WTC11 (cell line): ENCODE results near the gene ABCA1. TPM values are rescaled to one million over a fixed set of nuclear protein-coding genes. Genes with fewer than 3 reads are reported as not detected.
A peak's percentile ranks its signal among the peaks of the same experiment; 100 is the strongest.

ENCODE experiments used
- ATAC-seq: fragments of 200-7000 bp; cut with Tn5 transposase; 2 replicates; pipeline ENCODE4 v1.10.0; 2021; ENCODE audit warnings: mild to moderate bottlenecking, moderate library complexity
- CTCF ChIA-PET: fragments of 300-600 bp; sonication (Branson Sonifier 250); formaldehyde crosslinking; loops from one replicate; lab custom pipeline; 2021; ENCODE audit warnings: antibody characterized with exemption; lab: Charles Lee
- POLR2A ChIA-PET: fragments of 350-600 bp; sonication (Branson Sonifier 250); formaldehyde crosslinking; loops from one replicate; lab custom pipeline; 2021; ENCODE audit warnings: antibody characterized with exemption; lab: Charles Lee
- DNase-seq: peaks from one replicate; pipeline ENCODE4 v3.0.0; 2021; ENCODE audit warnings: low spot score
- H3K27ac Mint-ChIP-seq: 2 replicates; pipeline ENCODE4 v1.8.0; 2021; ENCODE audit warnings: mixed read lengths
- H3K27me3 Mint-ChIP-seq: 2 replicates; pipeline ENCODE4 v1.8.0; 2021; ENCODE audit warnings: low read depth, mild to moderate bottlenecking, moderate library complexity, mixed read lengths
- H3K36me3 Mint-ChIP-seq: 2 replicates; pipeline ENCODE4 v1.8.0; 2021; ENCODE audit warnings: mixed read lengths
- H3K4me1 Mint-ChIP-seq: 2 replicates; pipeline ENCODE4 v1.8.0; 2022; ENCODE audit warnings: mixed read lengths
- H3K4me3 Mint-ChIP-seq: 2 replicates; pipeline ENCODE4 v1.8.0; 2021; ENCODE audit warnings: mild to moderate bottlenecking, moderate library complexity, mixed read lengths
- H3K9me3 Mint-ChIP-seq: 2 replicates; pipeline ENCODE4 v1.8.0; 2021; ENCODE audit warnings: mixed read lengths
- FOXK1 ChIP-seq: sonication (generic); formaldehyde crosslinking; IDR thresholded peaks from 2 replicates; pipeline ENCODE4 v1.8.0; 2022; ENCODE audit warnings: mild to moderate bottlenecking, moderate library complexity, missing genetic modification reagents
- GABPB1 ChIP-seq: sonication (generic); formaldehyde crosslinking; IDR thresholded peaks from 2 replicates; pipeline ENCODE4 v1.8.1; 2023; ENCODE audit warnings: mild to moderate bottlenecking, missing genetic modification reagents
- GTF2I ChIP-seq: fragments of 250-450 bp; sonication (Bioruptor Pico); conservative IDR thresholded peaks from 2 replicates; pipeline ENCODE4 v1.4.0; 2021; ENCODE audit warnings: mild to moderate bottlenecking
- HMGA2 ChIP-seq: fragments of 250-450 bp; sonication (Bioruptor Pico); IDR thresholded peaks from 2 replicates; pipeline ENCODE4 v1.4.0; 2021; ENCODE audit warnings: mild to moderate bottlenecking, moderate library complexity
- JAZF1 ChIP-seq: fragments of 250-450 bp; sonication (Bioruptor Pico); IDR thresholded peaks from 2 replicates; pipeline ENCODE4 v1.9.0; 2021; ENCODE audit warnings: moderate library complexity, mild to moderate bottlenecking, inconsistent platforms
- MXD4 ChIP-seq: fragments of 250-450 bp; sonication (Bioruptor Pico); IDR thresholded peaks from 2 replicates; pipeline ENCODE4 v1.8.0; 2021; ENCODE audit warnings: mild to moderate bottlenecking, moderate library complexity, borderline replicate concordance
- NFATC4 ChIP-seq: fragments of 250-450 bp; sonication (Bioruptor Pico); IDR thresholded peaks from 2 replicates; pipeline ENCODE4 v1.9.0; 2021; ENCODE audit warnings: mild to moderate bottlenecking
- OVOL2 ChIP-seq: fragments of 250-450 bp; sonication (Bioruptor Pico); IDR thresholded peaks from 2 replicates; pipeline ENCODE4 v1.9.0; 2021; ENCODE audit warnings: mild to moderate bottlenecking, borderline replicate concordance
- SOX15 ChIP-seq: fragments of 250-450 bp; sonication (Bioruptor Pico); IDR thresholded peaks from 2 replicates; pipeline ENCODE4 v1.9.0; 2021; ENCODE audit warnings: mild to moderate bottlenecking
- TCF7 ChIP-seq: sonication (generic); formaldehyde crosslinking; IDR thresholded peaks from 2 replicates; pipeline ENCODE4 v1.8.0; 2022; ENCODE audit warnings: mild to moderate bottlenecking, low read depth, missing genetic modification reagents, moderate library complexity
- TP53 ChIP-seq: sonication (generic); formaldehyde crosslinking; IDR thresholded peaks from 2 replicates; pipeline ENCODE4 v1.8.1; 2023; ENCODE audit warnings: mild to moderate bottlenecking, missing genetic modification reagents
- ZNF423 ChIP-seq: fragments of 250-450 bp; sonication (Bioruptor Pico); IDR thresholded peaks from 2 replicates; pipeline ENCODE4 v2.1.2; 2022; ENCODE audit warnings: mild to moderate bottlenecking, moderate library complexity
- ZNF671 ChIP-seq: fragments of 250-450 bp; sonication (Bioruptor Pico); IDR thresholded peaks from 2 replicates; pipeline ENCODE4 v1.8.0; 2021; ENCODE audit warnings: mild to moderate bottlenecking
- total RNA-seq: library from RNA; stranded (reverse); gene quantifications from 3 replicates; pipeline ENCODE4 v1.2.3, GENCODE V29; 2021
- TF ChIP-seq, protein P1 (sequence below): sonication (generic); formaldehyde crosslinking; IDR thresholded peaks from 2 replicates; pipeline ENCODE4 v1.8.1; 2023; ENCODE audit warnings: mild to moderate bottlenecking, missing genetic modification reagents, moderate library complexity
- TF ChIP-seq, protein P2 (sequence below): fragments of 250-450 bp; sonication (Bioruptor Pico); IDR thresholded peaks from 2 replicates; pipeline ENCODE4 v1.9.0; 2021; ENCODE audit warnings: mild to moderate bottlenecking, borderline replicate concordance
- TF ChIP-seq, protein P3 (sequence below): fragments of 200-600 bp; IDR thresholded peaks from 2 replicates; pipeline ENCODE4 v1.8.0; 2022; ENCODE audit warnings: antibody characterized with exemption

The ABCA1 gene
- total RNA-seq, 1 experiment from 2014 or later = 7.8 TPM

DNA sequence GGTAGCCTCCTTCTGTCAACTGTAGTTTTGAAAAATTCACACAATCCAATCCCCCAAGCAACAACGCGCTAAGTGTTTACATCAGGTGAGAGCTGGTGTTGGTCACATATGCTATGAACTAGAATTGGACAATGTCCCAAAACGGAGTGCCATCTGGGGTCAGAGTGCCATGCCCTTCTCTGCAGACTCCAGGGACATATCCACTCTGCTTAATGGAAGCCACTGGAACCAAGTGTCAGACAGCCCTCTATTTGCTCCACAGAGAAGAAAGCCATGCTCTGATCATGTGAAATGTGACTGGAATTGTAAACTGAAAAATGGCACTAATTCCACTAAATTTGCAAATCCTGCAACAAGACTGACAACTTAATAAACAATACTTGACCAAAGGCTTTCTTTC lies 12.2 kb downstream of the ABCA1 start (continued):
- TF ChIP-seq MXD4 (CRISPR knock-in tag) = no peak
- no peak for TF ChIP-seq FOXK1 (CRISPR knock-in tag)

DNA sequence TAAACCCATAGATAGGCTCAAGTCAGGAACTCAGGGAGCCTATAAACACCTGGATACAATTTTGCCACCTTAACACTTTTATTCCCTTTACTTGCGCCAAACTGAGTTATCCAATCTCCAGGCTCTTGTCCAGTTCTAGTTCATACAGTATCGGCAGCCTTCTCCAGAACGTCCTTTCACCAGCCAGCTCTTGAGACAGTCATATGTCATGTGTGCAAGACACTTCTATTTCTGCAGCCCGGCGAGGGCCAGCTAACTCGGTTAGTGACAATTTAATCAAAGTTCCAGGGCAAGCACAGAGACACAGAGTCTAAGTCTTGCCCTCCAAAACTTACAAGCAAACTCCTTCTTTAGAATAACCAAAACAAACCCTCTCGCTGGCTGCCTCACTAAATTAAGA lies 12.9 kb downstream of the ABCA1 start:
- H3K27me3 Mint-ChIP-seq = no peaks in the 10 kb centered on the region
- TF ChIP-seq TP53 (CRISPR knock-in tag) = no peak
- TF ChIP-seq SOX15 (CRISPR knock-in tag) = no peak
- TF ChIP-seq ZNF671 (CRISPR knock-in tag) = no peak
- TF ChIP-seq, protein P1, sequence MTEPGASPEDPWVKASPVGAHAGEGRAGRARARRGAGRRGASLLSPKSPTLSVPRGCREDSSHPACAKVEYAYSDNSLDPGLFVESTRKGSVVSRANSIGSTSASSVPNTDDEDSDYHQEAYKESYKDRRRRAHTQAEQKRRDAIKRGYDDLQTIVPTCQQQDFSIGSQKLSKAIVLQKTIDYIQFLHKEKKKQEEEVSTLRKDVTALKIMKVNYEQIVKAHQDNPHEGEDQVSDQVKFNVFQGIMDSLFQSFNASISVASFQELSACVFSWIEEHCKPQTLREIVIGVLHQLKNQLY (CRISPR knock-in tag) = no peak
- no peak for TF ChIP-seq GABPB1 (CRISPR knock-in tag)
- TF ChIP-seq TCF7 (CRISPR knock-in tag) = no peak
- H3K4me3 Mint-ChIP-seq = no peak overlapping the region
- H3K4me1 Mint-ChIP-seq = peaks cover 16% of the 10 kb centered on the region
- H3K36me3 Mint-ChIP-seq = no peaks in the 10 kb centered on the region
- H3K27ac Mint-ChIP-seq = no peak overlapping the region
- ATAC-seq = no peak
- ChIA-PET POLR2A (no interaction called here), CTCF (interaction anchor here (1.0 kb wide), 1 partner anchor 12 kb away, joined by 4 read pairs; no protein-coding TSS in a partner anchor)
- no peak for DNase-seq
- H3K9me3 Mint-ChIP-seq = no peaks in the 10 kb centered on the region

DNA sequence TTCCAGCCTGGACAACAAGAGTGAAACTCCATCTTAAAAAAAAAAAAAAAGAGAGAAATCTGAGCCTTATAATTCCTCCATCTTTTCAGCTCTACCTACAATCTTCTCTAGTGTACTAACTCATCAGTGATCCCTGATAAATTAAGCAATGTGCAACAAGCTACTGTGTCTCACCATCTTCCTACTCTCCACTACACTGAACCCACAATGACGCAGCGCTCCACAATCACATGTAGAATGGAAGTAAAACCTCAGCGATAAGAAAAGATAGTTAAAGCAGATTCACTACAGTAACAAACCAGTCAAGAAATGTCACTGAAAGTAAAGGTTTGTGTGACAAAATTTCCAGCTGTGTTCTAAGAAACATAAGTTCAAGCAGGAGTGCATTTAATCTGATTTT lies 13.5 kb downstream of the ABCA1 start:
- Mint-ChIP-seq H3K36me3 (no peaks in the 10 kb centered on the region), H3K4me1 (peaks cover 11% of the 10 kb centered on the region; the same call in 1 of the 2 replicates), H3K27me3 (no peaks in the 10 kb centered on the region), H3K27ac (peak overlapping the region; percentile 1; the same call in 1 of the 2 replicates), H3K4me3 (no peak overlapping the region), H3K9me3 (no peaks in the 10 kb centered on the region)
- ChIA-PET POLR2A (no interaction called here), CTCF (interaction anchor here (1.0 kb wide), 1 partner anchor 13 kb away, joined by 4 read pairs; no protein-coding TSS in a partner anchor)
- no peak for DNase-seq
- TF ChIP-seq HMGA2 (CRISPR knock-in tag) (no peak), OVOL2 (CRISPR knock-in tag) (no peak), GTF2I (no peak), ZNF423 (no peak), NFATC4 (CRISPR knock-in tag) (no peak), JAZF1 (CRISPR knock-in tag) (no peak)
- TF ChIP-seq, protein P2, sequence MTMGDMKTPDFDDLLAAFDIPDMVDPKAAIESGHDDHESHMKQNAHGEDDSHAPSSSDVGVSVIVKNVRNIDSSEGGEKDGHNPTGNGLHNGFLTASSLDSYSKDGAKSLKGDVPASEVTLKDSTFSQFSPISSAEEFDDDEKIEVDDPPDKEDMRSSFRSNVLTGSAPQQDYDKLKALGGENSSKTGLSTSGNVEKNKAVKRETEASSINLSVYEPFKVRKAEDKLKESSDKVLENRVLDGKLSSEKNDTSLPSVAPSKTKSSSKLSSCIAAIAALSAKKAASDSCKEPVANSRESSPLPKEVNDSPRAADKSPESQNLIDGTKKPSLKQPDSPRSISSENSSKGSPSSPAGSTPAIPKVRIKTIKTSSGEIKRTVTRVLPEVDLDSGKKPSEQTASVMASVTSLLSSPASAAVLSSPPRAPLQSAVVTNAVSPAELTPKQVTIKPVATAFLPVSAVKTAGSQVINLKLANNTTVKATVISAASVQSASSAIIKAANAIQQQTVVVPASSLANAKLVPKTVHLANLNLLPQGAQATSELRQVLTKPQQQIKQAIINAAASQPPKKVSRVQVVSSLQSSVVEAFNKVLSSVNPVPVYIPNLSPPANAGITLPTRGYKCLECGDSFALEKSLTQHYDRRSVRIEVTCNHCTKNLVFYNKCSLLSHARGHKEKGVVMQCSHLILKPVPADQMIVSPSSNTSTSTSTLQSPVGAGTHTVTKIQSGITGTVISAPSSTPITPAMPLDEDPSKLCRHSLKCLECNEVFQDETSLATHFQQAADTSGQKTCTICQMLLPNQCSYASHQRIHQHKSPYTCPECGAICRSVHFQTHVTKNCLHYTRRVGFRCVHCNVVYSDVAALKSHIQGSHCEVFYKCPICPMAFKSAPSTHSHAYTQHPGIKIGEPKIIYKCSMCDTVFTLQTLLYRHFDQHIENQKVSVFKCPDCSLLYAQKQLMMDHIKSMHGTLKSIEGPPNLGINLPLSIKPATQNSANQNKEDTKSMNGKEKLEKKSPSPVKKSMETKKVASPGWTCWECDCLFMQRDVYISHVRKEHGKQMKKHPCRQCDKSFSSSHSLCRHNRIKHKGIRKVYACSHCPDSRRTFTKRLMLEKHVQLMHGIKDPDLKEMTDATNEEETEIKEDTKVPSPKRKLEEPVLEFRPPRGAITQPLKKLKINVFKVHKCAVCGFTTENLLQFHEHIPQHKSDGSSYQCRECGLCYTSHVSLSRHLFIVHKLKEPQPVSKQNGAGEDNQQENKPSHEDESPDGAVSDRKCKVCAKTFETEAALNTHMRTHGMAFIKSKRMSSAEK (CRISPR knock-in tag) = no peak
- no peak for ATAC-seq

DNA sequence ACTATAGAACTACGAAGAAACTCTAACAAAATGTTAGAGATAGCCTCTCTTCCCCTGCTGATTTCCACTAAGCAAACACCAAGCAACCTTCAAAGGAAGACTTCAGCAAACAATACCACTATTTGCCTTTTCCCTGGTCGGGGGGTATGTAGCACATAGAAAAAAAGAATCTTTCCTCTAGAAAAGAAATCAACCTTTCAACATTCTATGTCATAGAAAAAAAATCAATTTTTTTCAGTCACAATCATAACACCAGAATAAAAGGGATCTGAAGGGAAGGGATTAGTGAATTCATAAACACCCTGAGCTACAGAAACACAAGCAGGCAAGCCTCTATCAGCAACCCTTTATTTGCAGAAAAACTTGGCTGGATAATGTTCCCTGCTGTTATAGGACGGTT lies 15.3 kb downstream of the ABCA1 start:
- H3K36me3 Mint-ChIP-seq = no peaks in the 10 kb centered on the region
- DNase-seq = no peak
- no peak overlapping the region for H3K4me3 Mint-ChIP-seq
- CTCF ChIA-PET = interaction anchor here (0.6 kb wide), 1 partner anchor 19 kb away, joined by 3 read pairs; no protein-coding TSS in a partner anchor
- no peaks in the 10 kb centered on the region for H3K9me3 Mint-ChIP-seq
- POLR2A ChIA-PET = no interaction called here
- H3K27ac Mint-ChIP-seq = no peak overlapping the region
- no peaks in the 10 kb centered on the region for H3K27me3 Mint-ChIP-seq
- TF ChIP-seq GABPB1 (CRISPR knock-in tag) = peak; percentile 54
- TF ChIP-seq, protein P3, sequence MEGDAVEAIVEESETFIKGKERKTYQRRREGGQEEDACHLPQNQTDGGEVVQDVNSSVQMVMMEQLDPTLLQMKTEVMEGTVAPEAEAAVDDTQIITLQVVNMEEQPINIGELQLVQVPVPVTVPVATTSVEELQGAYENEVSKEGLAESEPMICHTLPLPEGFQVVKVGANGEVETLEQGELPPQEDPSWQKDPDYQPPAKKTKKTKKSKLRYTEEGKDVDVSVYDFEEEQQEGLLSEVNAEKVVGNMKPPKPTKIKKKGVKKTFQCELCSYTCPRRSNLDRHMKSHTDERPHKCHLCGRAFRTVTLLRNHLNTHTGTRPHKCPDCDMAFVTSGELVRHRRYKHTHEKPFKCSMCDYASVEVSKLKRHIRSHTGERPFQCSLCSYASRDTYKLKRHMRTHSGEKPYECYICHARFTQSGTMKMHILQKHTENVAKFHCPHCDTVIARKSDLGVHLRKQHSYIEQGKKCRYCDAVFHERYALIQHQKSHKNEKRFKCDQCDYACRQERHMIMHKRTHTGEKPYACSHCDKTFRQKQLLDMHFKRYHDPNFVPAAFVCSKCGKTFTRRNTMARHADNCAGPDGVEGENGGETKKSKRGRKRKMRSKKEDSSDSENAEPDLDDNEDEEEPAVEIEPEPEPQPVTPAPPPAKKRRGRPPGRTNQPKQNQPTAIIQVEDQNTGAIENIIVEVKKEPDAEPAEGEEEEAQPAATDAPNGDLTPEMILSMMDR = no peak
- peaks cover 10% of the 10 kb centered on the region; the same call in 1 of the 2 replicates for H3K4me1 Mint-ChIP-seq
- ATAC-seq = no peak
